Thymus (tissue), 11 donors: ENCODE data around the gene COL5A1. TPM values are rescaled to one million over a fixed set of nuclear protein-coding genes. Genes with fewer than 3 reads are reported as not detected.

Experiments
- DNase-seq, 9 donors: peaks; one replicate each; pipeline ENCODE4 v3.0.0-alpha.2; 2013; ENCODE audit warnings: low spot score in 9 of 9, low read depth in 6 of 9, missing footprints in 1 of 9
- H3K27ac ChIP-seq, 2 donors: one replicate each; pipeline ENCODE4 v1.5.1; 2013; ENCODE audit warnings: control low read depth in 1 of 2, low read depth in 1 of 2, low read length in 1 of 2, mild to moderate bottlenecking in 1 of 2, moderate library complexity in 1 of 2
- H3K27me3 ChIP-seq, 2 donors: one replicate each; pipeline ENCODE4 v1.5.1; 2013; ENCODE audit warnings: low read length in 1 of 2; ENCODE audit not compliant: control insufficient read depth in 2 of 2, insufficient read depth in 1 of 2
- H3K36me3 ChIP-seq, 2 donors: one replicate each; pipeline ENCODE4 v1.5.1; 2013; ENCODE audit warnings: low read length in 1 of 2, mild to moderate bottlenecking in 1 of 2, moderate library complexity in 1 of 2; ENCODE audit not compliant: control insufficient read depth in 2 of 2, insufficient read depth in 2 of 2
- H3K4me1 ChIP-seq, 2 donors: one replicate each; pipeline ENCODE4 v1.5.1; 2013; ENCODE audit warnings: low read length in 2 of 2; ENCODE audit not compliant: control insufficient read depth in 2 of 2, insufficient read depth in 2 of 2
- H3K4me3 ChIP-seq, 2 donors: one replicate each; pipeline ENCODE4 v1.5.1; 2013; ENCODE audit warnings: low read length in 2 of 2, control low read depth in 1 of 2, mild to moderate bottlenecking in 1 of 2
- H3K9me3 ChIP-seq, 2 donors: one replicate each; pipeline ENCODE4 v1.5.1; 2013; ENCODE audit warnings: low read length in 1 of 2, mild to moderate bottlenecking in 1 of 2; ENCODE audit not compliant: control insufficient read depth in 2 of 2, insufficient read depth in 1 of 2
- WGBS: extraction: QIAGEN DNeasy Blood & Tissue Kit; methylation state at CpG from one replicate; pipeline ENCODE4 v1.1.7; 2013; 5-methylcytosine and 5-hydroxymethylcytosine counted together
- polyA plus RNA-seq: library from polyadenylated mRNA; stranded (reverse); fragments of 200-250 nt; gene quantifications from one replicate; pipeline ENCODE4 v1.2.3, GENCODE V29; 2013
- total RNA-seq: library from RNA; stranded (reverse); fragments of 120-200 nt; gene quantifications from one replicate; pipeline ENCODE4 v1.2.4, GENCODE V29; 2013
- donor health status: healthy.

Gene COL5A1
- total and polyA plus RNA-seq, 2 donors, result 3.2 to 7.6 TPM

DNA sequence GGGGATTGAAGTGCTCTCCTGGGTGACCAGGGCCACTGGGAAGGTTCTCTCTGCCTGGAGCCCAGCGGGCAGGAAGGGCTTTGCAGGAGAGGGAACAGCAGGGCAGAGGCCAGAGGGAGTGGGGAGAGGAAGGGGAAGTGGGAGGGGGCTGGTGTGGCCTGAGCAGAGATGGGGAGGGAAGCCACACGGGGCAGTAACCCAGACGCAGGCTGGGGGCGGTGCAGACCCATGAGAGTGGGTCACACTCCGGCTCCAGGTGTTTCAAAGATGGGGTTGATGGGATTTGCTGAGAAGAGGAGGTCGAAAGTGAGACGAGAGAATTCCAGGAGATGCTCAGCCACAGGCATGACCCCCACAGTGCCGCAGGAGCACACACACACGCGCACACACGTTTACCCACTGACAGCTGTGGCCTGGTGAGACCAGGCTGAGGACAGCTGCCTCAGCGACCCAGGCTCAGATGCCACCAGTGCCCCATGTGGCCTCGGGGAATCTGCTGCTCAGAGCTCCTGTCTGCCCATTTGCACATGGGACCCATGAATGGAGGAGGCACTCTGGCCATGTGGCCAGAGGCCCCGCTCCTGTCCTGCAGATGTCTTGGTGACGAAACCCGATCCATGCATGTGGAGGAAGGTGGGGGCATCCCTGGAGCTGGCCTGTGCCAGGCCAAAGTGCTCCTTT lies 206.3 kb downstream of the COL5A1 start:
- H3K9me3 ChIP-seq, result peaks cover 2 to 25% of the 10 kb centered on the region in 2 donors
- WGBS, result 58% methylated on average over 16 of the region's 16 CpGs
- no peaks in the 10 kb centered on the region for H3K36me3 ChIP-seq
- no peak for DNase-seq
- H3K4me3 ChIP-seq, result no peak overlapping the region
- no peak overlapping the region for H3K27ac ChIP-seq
- no peaks in the 10 kb centered on the region for H3K27me3 ChIP-seq
- no peaks in the 10 kb centered on the region for H3K4me1 ChIP-seq

DNA sequence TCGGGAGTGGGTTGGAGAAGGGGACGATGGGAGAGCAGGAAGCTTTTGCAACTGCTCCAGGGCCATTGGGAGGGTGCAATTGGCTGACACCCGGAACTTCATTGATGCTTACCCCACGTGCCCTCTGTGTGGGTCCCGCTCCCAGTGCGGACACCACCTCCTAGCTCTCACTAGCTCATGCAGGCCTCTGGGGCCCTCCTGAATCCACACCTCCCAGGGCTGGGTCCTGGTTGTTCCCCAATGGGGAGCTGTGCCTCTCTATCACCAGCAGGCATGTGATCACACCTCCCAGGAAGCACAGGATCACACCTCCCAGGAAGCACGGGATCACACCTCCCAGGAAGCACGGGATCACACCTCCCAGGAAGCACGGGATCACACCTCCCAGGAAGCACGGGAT lies 206.9 kb downstream of the COL5A1 start:
- Histone ChIP-seq H3K36me3 (no peaks in the 10 kb centered on the region), H3K4me1 (no peaks in the 10 kb centered on the region), H3K9me3 (peaks cover 2 to 25% of the 10 kb centered on the region in 2 donors), H3K27ac (no peak overlapping the region), H3K27me3 (no peaks in the 10 kb centered on the region), H3K4me3 (no peak overlapping the region)
- DNase-seq, result no peak
- 92% methylated on average over 10 of the region's 10 CpGs for WGBS

DNA sequence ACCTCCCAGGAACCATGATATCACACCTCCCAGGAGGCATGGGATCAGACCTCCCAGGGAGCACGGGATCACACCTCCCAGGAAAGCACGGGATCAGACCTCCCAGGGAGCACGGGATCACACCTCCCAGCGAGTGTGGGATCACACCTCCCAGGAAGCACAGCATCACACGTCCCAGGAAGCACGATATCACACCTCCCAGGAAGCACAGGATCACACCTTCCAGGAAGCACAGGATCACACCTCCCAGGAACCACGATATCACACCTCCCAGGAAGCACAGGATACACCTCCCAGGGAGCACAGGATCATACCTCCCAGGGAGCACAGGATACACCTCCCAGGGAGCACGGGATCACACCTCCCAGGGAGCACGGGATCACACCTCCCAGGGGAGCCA lies 209.0 kb downstream of the COL5A1 start:
- peaks cover 2 to 25% of the 10 kb centered on the region in 2 donors for H3K9me3 ChIP-seq
- no peaks in the 10 kb centered on the region for H3K27me3 ChIP-seq
- DNase-seq, result no peak
- no peak overlapping the region for H3K4me3 ChIP-seq
- WGBS, result 91% methylated on average over 9 of the region's 9 CpGs
- no peak overlapping the region for H3K27ac ChIP-seq
- no peaks in the 10 kb centered on the region for H3K4me1 ChIP-seq
- H3K36me3 ChIP-seq, result no peaks in the 10 kb centered on the region

DNA sequence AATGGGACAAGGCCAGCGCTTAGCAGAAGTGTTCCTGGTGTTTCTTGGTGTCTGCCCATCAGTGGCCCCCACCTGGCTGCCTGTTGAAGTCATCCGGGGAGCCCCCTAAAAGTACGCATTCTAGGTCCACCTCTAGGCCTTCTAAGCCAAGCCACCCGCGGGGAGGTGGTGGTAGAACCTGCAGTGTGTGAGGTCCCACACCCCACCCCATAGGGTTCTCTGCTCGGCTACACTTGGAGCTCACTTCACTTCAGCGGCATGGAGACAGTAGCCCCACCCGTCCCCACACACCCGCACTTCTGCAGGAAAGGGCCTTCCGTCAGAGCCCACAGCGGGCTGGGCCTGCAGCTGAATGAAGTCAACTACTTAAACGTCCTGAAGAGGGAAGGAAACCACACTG lies 209.4 kb downstream of the COL5A1 start:
- 49% methylated on average over 12 of the region's 12 CpGs for WGBS
- Histone ChIP-seq H3K27ac (no peak overlapping the region), H3K4me1 (no peaks in the 10 kb centered on the region), H3K9me3 (peaks cover 2 to 25% of the 10 kb centered on the region in 2 donors), H3K36me3 (no peaks in the 10 kb centered on the region), H3K4me3 (no peak overlapping the region), H3K27me3 (no peaks in the 10 kb centered on the region)
- no peak for DNase-seq

DNA sequence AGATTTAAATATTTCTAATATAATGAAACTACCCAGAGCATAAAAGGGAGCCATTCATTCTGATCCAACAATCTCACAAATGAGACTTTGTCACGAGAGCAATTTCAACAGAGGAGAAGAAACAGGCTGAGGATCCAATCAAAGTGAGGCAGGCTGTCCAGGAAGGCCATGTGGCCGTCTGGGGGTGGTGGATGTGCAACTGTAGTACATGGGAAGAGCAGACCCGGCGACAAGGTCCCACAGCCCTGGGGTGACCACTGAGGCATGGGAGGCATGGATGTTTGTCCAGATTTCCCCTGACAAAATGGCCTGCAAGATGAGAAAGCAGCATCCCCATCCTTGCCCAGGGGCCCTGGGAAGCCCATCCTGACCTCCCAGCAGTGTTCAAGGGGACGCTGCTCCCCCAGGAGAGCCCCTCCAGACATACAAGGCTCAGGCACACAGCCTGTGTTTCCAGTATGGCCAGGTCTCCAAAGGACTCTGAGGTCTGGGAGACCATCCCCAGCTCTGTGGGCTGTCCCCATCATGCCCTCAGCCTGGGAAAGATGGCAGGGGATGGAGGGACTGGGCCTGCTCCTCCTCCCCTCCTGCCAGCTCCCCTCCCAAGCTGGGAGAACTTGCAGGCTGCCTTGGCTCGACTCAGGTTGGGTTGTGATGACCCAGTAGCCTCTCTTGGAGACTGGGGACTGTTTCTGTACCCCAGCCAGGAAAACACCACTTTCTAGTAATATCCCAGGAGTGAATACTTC lies 211.5 kb downstream of the COL5A1 start:
- Histone ChIP-seq H3K27ac (no peak overlapping the region), H3K36me3 (no peaks in the 10 kb centered on the region), H3K27me3 (no peaks in the 10 kb centered on the region), H3K4me1 (no peaks in the 10 kb centered on the region), H3K9me3 (peaks cover under 1 to 23% of the 10 kb centered on the region in 2 donors), H3K4me3 (no peak overlapping the region)
- no peak for DNase-seq
- WGBS, result 90% methylated on average over 6 of the region's 6 CpGs

DNA sequence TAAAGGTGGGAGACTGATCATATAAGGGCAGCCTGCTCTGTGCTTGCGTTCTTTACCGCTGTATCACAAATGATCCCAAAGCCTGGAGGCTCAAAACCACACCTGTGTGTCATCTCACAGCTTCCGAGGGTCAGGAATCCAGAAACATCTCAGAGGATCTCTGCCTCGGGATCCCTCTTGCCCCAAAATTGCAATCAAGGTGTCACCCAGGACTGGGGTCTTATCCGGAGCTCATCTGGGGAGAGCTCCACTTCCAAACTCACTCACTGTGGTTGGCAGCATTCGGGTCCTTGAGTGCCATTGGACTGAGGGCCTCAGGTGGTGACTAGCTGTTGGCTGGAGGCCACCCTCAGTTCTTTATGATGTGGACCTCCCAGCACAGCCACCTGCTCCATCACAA lies 212.3 kb downstream of the COL5A1 start:
- no peaks in the 10 kb centered on the region for H3K4me1 ChIP-seq

DNA sequence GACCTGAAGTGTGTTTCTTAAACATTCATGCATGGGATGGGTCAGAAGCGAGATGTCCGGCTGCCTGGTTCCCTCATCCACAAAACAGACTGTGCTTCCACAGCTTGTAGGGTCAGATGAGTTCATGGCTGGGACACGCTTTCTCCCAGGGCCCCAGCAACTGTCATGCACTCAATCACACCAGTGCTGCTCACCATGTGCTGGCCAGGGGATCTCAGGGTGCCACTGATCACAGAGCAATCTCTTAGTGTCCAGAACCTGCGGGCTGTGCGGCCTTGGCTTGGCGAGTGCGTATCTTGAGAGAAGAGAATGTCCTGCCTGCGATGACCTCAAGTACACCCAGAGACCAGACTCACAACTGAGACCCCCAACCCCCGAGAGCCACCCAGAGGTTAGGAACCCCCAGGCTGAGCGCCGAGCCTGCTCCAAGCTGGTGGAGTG lies 213.0 kb downstream of the COL5A1 start:
- WGBS, result 93% methylated on average over 11 of the region's 11 CpGs
- no peaks in the 10 kb centered on the region for H3K4me1 ChIP-seq
- H3K27me3 ChIP-seq, result no peaks in the 10 kb centered on the region
- H3K27ac ChIP-seq, result no peak overlapping the region
- no peak for DNase-seq
- H3K36me3 ChIP-seq, result no peaks in the 10 kb centered on the region
- H3K4me3 ChIP-seq, result no peak overlapping the region
- H3K9me3 ChIP-seq, result peaks cover 0 to 16% of the 10 kb centered on the region in 2 donors

More for the DNA sequence above, 212.3 kb downstream of the COL5A1 start:
- no peak for DNase-seq
- Histone ChIP-seq H3K27me3 (no peaks in the 10 kb centered on the region), H3K9me3 (peaks cover 0 to 16% of the 10 kb centered on the region in 2 donors), H3K4me3 (no peak overlapping the region), H3K36me3 (no peaks in the 10 kb centered on the region), H3K27ac (no peak overlapping the region)
- WGBS, result 88% methylated on average over 6 of the region's 6 CpGs

DNA sequence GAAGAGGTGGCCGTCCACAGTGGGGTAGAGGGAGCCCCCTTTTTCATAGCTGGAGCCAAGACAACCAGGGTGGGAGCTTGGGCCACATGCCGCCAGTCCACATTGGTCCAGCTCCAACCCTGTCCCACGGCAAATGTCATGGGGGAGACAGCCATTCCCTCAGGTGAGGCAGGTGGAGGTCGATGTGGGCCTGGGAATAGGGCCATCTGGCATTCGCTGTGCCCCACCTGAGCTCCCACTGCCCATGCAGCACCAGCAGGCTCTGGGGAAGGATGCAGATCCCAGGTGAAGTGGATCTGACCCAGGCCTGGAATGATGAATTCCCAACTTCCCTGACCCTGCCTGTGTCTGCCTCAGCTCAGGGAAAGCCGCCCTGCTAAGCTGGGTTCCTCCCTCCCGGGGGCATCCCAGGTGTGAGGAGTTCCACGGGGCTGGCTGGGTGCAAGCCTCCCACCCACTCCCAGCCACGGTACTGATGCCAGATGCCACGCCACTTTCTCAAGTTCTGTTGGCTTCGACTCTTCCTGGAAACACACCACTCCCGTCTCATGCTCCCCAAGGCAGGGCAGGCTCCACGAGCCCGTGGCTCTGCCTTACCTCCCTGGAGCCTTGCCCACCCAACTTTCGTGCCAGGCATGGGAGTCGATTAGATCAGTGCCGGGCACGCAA lies 213.8 kb downstream of the COL5A1 start:
- WGBS, result 94% methylated on average over 18 of the region's 18 CpGs
- no peaks in the 10 kb centered on the region for H3K27me3 ChIP-seq
- H3K9me3 ChIP-seq, result peaks cover 0 to 11% of the 10 kb centered on the region in 2 donors
- no peak overlapping the region for H3K4me3 ChIP-seq
- no peak overlapping the region for H3K27ac ChIP-seq
- no peaks in the 10 kb centered on the region for H3K36me3 ChIP-seq
- DNase-seq, result no peak
- H3K4me1 ChIP-seq, result no peaks in the 10 kb centered on the region

DNA sequence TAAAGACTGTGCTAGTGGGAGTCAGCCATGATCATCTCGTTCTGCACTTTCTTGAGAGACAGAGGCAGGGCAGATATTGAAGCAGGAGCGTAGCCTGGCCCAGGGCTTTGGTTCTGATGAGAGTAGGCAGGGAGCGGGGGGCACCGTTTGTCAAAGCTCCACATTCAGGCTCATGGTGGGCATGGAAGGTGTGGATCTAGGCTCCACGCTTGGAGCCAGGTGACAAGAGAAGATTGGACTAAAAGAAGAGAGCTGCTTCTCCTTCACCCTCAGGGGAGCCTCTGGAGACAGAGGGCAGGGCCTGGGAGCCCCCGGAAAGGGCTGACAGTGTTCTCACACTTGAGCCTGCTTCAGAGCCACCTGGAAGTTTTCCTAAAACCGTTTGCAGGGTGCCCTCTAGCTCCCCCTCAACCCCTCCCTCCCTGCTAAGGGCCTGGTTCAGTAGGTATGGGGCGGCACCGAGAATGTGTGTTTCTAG lies 214.3 kb downstream of the COL5A1 start:
- 90% methylated on average over 9 of the region's 9 CpGs for WGBS
- peaks cover 0 to 5% of the 10 kb centered on the region in 2 donors for H3K9me3 ChIP-seq
- no peaks in the 10 kb centered on the region for H3K36me3 ChIP-seq

More for the DNA sequence above, 214.3 kb downstream of the COL5A1 start:
- no peak for DNase-seq
- H3K27ac ChIP-seq, result no peak overlapping the region
- no peak overlapping the region for H3K4me3 ChIP-seq
- H3K4me1 ChIP-seq, result no peaks in the 10 kb centered on the region
- no peaks in the 10 kb centered on the region for H3K27me3 ChIP-seq
